GM18526 (cell line): ENCODE data around the gene PIP5K1A.
A peak's percentile ranks its signal among the peaks of the same experiment; 100 is the strongest.

Source experiments
- POLR2A ChIP-seq: IDR thresholded peaks from 3 replicates; pipeline ENCODE4 v1.6.1; 2011; ENCODE audit not compliant: insufficient read length; ENCODE audit errors: extremely low read depth

The PIP5K1A gene

GRCh38 chr1:151277249-151277648 lies 78.9 kb downstream of the PIP5K1A start:
- no peak for TF ChIP-seq POLR2A

- TF ChIP-seq POLR2A = peak; percentile 54
Observed at GRCh38 chr1:151281225-151281968, 83.0 kb downstream of the PIP5K1A start.

- TF ChIP-seq POLR2A = peak; percentile 51
Observed at GRCh38 chr1:151281969-151282882, 83.9 kb downstream of the PIP5K1A start, which contains the start of gene ZNF687. ZNF687 (plus strand) TSS chr1:151282299; CDS start chr1:151286292, 3,993 bp downstream.

- no peak for TF ChIP-seq POLR2A
Observed at GRCh38 chr1:151282883-151283725, 84.8 kb downstream of the PIP5K1A start.

- no peak for TF ChIP-seq POLR2A
Observed at GRCh38 chr1:151284013-151284577, 85.7 kb downstream of the PIP5K1A start.

GRCh38 chr1:151286619-151287340 lies 88.4 kb downstream of the PIP5K1A start:
- no peak for TF ChIP-seq POLR2A

GRCh38 chr1:151287341-151287699 lies 89.0 kb downstream of the PIP5K1A start:
- TF ChIP-seq POLR2A = no peak

GRCh38 chr1:151287767-151288500 lies 89.6 kb downstream of the PIP5K1A start:
- no peak for TF ChIP-seq POLR2A

- peak; percentile 20 for TF ChIP-seq POLR2A
Observed at GRCh38 chr1:151288502-151288901, 90.2 kb downstream of the PIP5K1A start.

GRCh38 chr1:151289080-151289935 lies 91.0 kb downstream of the PIP5K1A start:
- no peak for TF ChIP-seq POLR2A

- no peak for TF ChIP-seq POLR2A
Observed at GRCh38 chr1:151289991-151290708, 91.8 kb downstream of the PIP5K1A start.

- TF ChIP-seq POLR2A = no peak
Observed at GRCh38 chr1:151290709-151291303, 92.5 kb downstream of the PIP5K1A start.
